IMR-90 (cell line): ENCODE measurements around the gene SKAP1. TPM values are rescaled to one million over a fixed set of nuclear protein-coding genes. Genes with fewer than 3 reads are reported as not detected.

Experiments
- ATAC-seq: fragments of 200-7000 bp; cut with Tn5 transposase; 2 replicates; pipeline ENCODE4 v1.9.1; 2020; ENCODE audit warnings: low read depth, mild to moderate bottlenecking, moderate library complexity
- BruUV-seq: library from RNA; stranded (reverse); fragments of 400-500 nt; replicated peaks from 2 replicates; lab custom pipeline; 2021; lab: Mats Ljungman, UMichigan
- CTCF ChIA-PET: fragments of 300-600 bp; formaldehyde crosslinking; extraction: SDS; loops from one replicate; lab custom pipeline; 2021; ENCODE audit warnings: antibody characterized with exemption; lab: Yijun Ruan, JAX
- POLR2A ChIA-PET: fragments of 300-600 bp; sonication (Branson Sonifier 250); formaldehyde crosslinking; loops from one replicate; lab custom pipeline; 2022; ENCODE audit warnings: antibody characterized with exemption; ENCODE audit not compliant: unreplicated experiment; lab: Charles Lee
- DNase-seq: peaks from one replicate; pipeline ENCODE4 v3.0.0; 2013
- H2AFZ ChIP-seq: replicated peaks from 2 replicates; pipeline ENCODE3; 2013; ENCODE audit warnings: low read length, mild to moderate bottlenecking; ENCODE audit not compliant: poor library complexity
- H2AK5ac ChIP-seq: 2 replicates; pipeline ENCODE4 v1.6.1; 2013; ENCODE audit warnings: low read depth, low read length, inconsistent platforms
- H2AK9ac ChIP-seq: replicated peaks from 2 replicates; pipeline ENCODE3; 2013; ENCODE audit warnings: mild to moderate bottlenecking, low read depth, low read length, moderate library complexity; ENCODE audit not compliant: poor library complexity
- H2BK120ac ChIP-seq: 2 replicates; pipeline ENCODE4 v1.6.1; 2013; ENCODE audit warnings: low read depth, low read length, inconsistent platforms
- H2BK15ac ChIP-seq: 3 replicates; pipeline ENCODE4 v1.6.1; 2013; ENCODE audit warnings: low read depth, low read length, inconsistent platforms
- H2BK20ac ChIP-seq: 2 replicates; pipeline ENCODE4 v1.6.1; 2013; ENCODE audit warnings: low read depth, mild to moderate bottlenecking, inconsistent platforms, low read length, moderate library complexity
- H2BK5ac ChIP-seq: 2 replicates; pipeline ENCODE4 v1.6.1; 2013; ENCODE audit warnings: mild to moderate bottlenecking, low read depth, low read length, inconsistent platforms; ENCODE audit not compliant: poor library complexity, severe bottlenecking
- H3K14ac ChIP-seq: replicated peaks from 2 replicates; pipeline ENCODE4 v1.6.1; 2013; ENCODE audit warnings: low read depth, low read length, inconsistent platforms
- H3K18ac ChIP-seq: 2 replicates; pipeline ENCODE4 v1.6.1; 2013; ENCODE audit warnings: low read depth, low read length, control low read depth
- H3K23ac ChIP-seq: 2 replicates; pipeline ENCODE4 v1.6.1; 2013; ENCODE audit warnings: low read depth, low read length, inconsistent platforms
- H3K27ac ChIP-seq: 2 replicates; pipeline ENCODE4 v1.5.1; 2013; ENCODE audit warnings: mild to moderate bottlenecking, control low read depth, low read length; ENCODE audit not compliant: insufficient read depth
- H3K27me3 ChIP-seq: 2 replicates; pipeline ENCODE4 v1.6.1; 2013; ENCODE audit warnings: low read length; ENCODE audit not compliant: control insufficient read depth, insufficient read depth
- H3K36me3 ChIP-seq: 2 replicates; pipeline ENCODE4 v1.6.1; 2013; ENCODE audit warnings: low read length, mixed read lengths; ENCODE audit not compliant: control insufficient read depth, insufficient read depth
- H3K4ac ChIP-seq: 2 replicates; pipeline ENCODE4 v1.6.1; 2013; ENCODE audit warnings: low read depth, low read length, inconsistent platforms
- H3K4me1 ChIP-seq: 2 replicates; pipeline ENCODE4 v1.6.1; 2013; ENCODE audit warnings: low read length, mixed read lengths; ENCODE audit not compliant: control insufficient read depth, insufficient read depth
- H3K4me2 ChIP-seq: 2 replicates; pipeline ENCODE4 v1.6.1; 2013; ENCODE audit warnings: low read depth, mild to moderate bottlenecking, control low read depth, low read length, moderate library complexity
- H3K4me3 ChIP-seq: 2 replicates; pipeline ENCODE4 v1.5.1; 2013; ENCODE audit warnings: low read depth, mild to moderate bottlenecking, control low read depth, low read length, moderate library complexity; ENCODE audit not compliant: insufficient read depth
- H3K56ac ChIP-seq: 2 replicates; pipeline ENCODE4 v1.6.1; 2013; ENCODE audit warnings: low read length, inconsistent platforms; ENCODE audit not compliant: insufficient read depth; ENCODE audit errors: extremely low read depth
- H3K79me1 ChIP-seq, 2 experiments: 2 replicates each; pipeline ENCODE4 v1.6.1; 2013; ENCODE audit warnings: low read length in 2 of 2, inconsistent platforms in 1 of 2, low read depth in 1 of 2
- H3K9ac ChIP-seq: 2 replicates; pipeline ENCODE4 v1.6.1; 2013; ENCODE audit warnings: low read depth, low read length, control low read depth
- H3K9me1 ChIP-seq: 2 replicates; pipeline ENCODE4 v1.6.1; 2013; ENCODE audit warnings: low read length, inconsistent platforms; ENCODE audit not compliant: insufficient read depth
- H3K9me3 ChIP-seq: 2 replicates; pipeline ENCODE4 v1.6.1; 2013; ENCODE audit warnings: low read length; ENCODE audit not compliant: control insufficient read depth, insufficient read depth
- H4K20me1 ChIP-seq: 2 replicates; pipeline ENCODE4 v1.6.1; 2013; ENCODE audit warnings: low read length, inconsistent platforms; ENCODE audit not compliant: insufficient read depth
- H4K5ac ChIP-seq: 2 replicates; pipeline ENCODE4 v1.6.1; 2013; ENCODE audit warnings: mild to moderate bottlenecking, low read depth, low read length, control low read depth
- H4K8ac ChIP-seq, 2 experiments: 2 replicates each; pipeline ENCODE4 v1.6.1; 2013; ENCODE audit warnings: low read depth in 2 of 2, low read length in 2 of 2, control low read depth in 1 of 2, inconsistent platforms in 1 of 2
- H4K91ac ChIP-seq: 2 replicates; pipeline ENCODE4 v1.6.1; 2013; ENCODE audit warnings: low read depth, low read length, inconsistent platforms; ENCODE audit not compliant: insufficient read depth
- BHLHE40 ChIP-seq: fragments of 150-350 bp; IDR thresholded peaks from 2 replicates; pipeline ENCODE4 v1.6.1; 2016; ENCODE audit warnings: mild to moderate bottlenecking, low read depth, low read length
- CHD1 ChIP-seq: IDR thresholded peaks from 2 replicates; pipeline ENCODE4 v1.6.1; 2012; ENCODE audit warnings: low read depth, low read length, improper control_type of control experiment
- CTCF ChIP-seq: conservative IDR thresholded peaks from 2 replicates; pipeline ENCODE4 v1.5.1; 2012; ENCODE audit warnings: mild to moderate bottlenecking, low read depth, low read length, improper control_type of control experiment
- FOS ChIP-seq: fragments of 150-350 bp; IDR thresholded peaks from 2 replicates; pipeline ENCODE4 v1.6.1; 2016; ENCODE audit warnings: low read depth, low read length
- MAFK ChIP-seq: IDR thresholded peaks from 2 replicates; pipeline ENCODE4 v1.6.1; 2012; ENCODE audit warnings: low read depth, low read length, improper control_type of control experiment
- MAZ ChIP-seq: IDR thresholded peaks from 2 replicates; pipeline ENCODE4 v1.6.1; 2012; ENCODE audit warnings: low read depth, mild to moderate bottlenecking, low read length, improper control_type of control experiment, moderate library complexity, borderline replicate concordance
- NFE2L2 ChIP-seq: fragments of 150-350 bp; IDR thresholded peaks from 2 replicates; pipeline ENCODE4 v1.6.1; 2016; ENCODE audit warnings: low read depth, mild to moderate bottlenecking, low read length
- RAD21 ChIP-seq: IDR thresholded peaks from 2 replicates; pipeline ENCODE4 v1.6.1; 2012; ENCODE audit warnings: low read length, improper control_type of control experiment
- RFX5 ChIP-seq: IDR thresholded peaks from 2 replicates; pipeline ENCODE4 v1.8.0; 2012; ENCODE audit warnings: low read depth, mild to moderate bottlenecking, low read length, moderate library complexity
- WGBS, 2 experiments: methylation state at CpG; one replicate each; pipeline versions ENCODE4 v1.1.5 to v1.1.7; 2013; ENCODE audit warnings: missing lambda C conversion rate in 2 of 2; ENCODE audit not compliant: insufficient read length in 1 of 2; ENCODE audit errors: extremely low coverage in 2 of 2; 5-methylcytosine and 5-hydroxymethylcytosine counted together
- dilution Hi-C: fragments of 300-500 bp; cut with HindIII; formaldehyde crosslinking; loops from one replicate; pipeline ENCODE4 v1.14.3; 2018; ENCODE audit warnings: low sequenced_read_pairs; ENCODE audit not compliant: unreplicated experiment
- in situ Hi-C: fragments of 300-500 bp; cut with MboI; formaldehyde crosslinking; loops from 3 replicates; pipeline ENCODE4 v1.14.3; 2019; ENCODE audit warnings: low sequenced_read_pairs, inconsistent platforms, mixed read lengths
- intact Hi-C: fragments of 100-400 bp; cut with micrococcal nuclease; formaldehyde crosslinking; loops from 2 replicates; pipeline ENCODE4 v1.10.0; 2022
- polyA plus RNA-seq, 3 experiments: library from polyadenylated mRNA; depleted of rRNA; stranded (reverse); fragments of >200 nt; gene quantifications; 2 replicates each; pipeline ENCODE4 v1.2.3, GENCODE V29; 2012; ENCODE audit warnings: low replicate concordance in 1 of 3
- total RNA-seq: library from RNA; depleted of rRNA; stranded (reverse); fragments of >200 nt; gene quantifications from 2 replicates; pipeline ENCODE4 v1.2.3, GENCODE V29; 2012

SKAP1 gene
- total and polyA plus RNA-seq, 2 of the 4 experiments (the other 2 are of a cell fraction) = not detected

- no peak for TF ChIP-seq NFE2L2
- no peak for TF ChIP-seq RAD21
These were observed 269.6 kb downstream of the SKAP1 start (continued) for GRCh38 chr17:48160177-48161081.

- Histone ChIP-seq H2AK5ac (no peak overlapping the region), H3K36me3 (no peaks in the 10 kb centered on the region), H3K18ac (no peak overlapping the region), H3K4me1 (no peaks in the 10 kb centered on the region), H3K9me3 (no peaks in the 10 kb centered on the region), H3K27me3 (peaks cover 47% of the 10 kb centered on the region), H4K5ac (no peak overlapping the region), H3K23ac (no peak overlapping the region), H3K4me3 (no peak overlapping the region), H3K79me1 (no peaks in the 10 kb centered on the region), H3K4ac (no peak overlapping the region), H2AFZ (no peak overlapping the region), H4K20me1 (no peaks in the 10 kb centered on the region; the same call in 1 of the 2 replicates), H4K8ac (no peak overlapping the region), H3K4me2 (no peak overlapping the region), H3K14ac (no peak overlapping the region), H2AK9ac (no peak overlapping the region), H4K91ac (no peak overlapping the region), H2BK15ac (no peak overlapping the region), H2BK20ac (no peak overlapping the region), H3K56ac (no peak overlapping the region), H3K27ac (no peak overlapping the region), H2BK5ac (no peak overlapping the region), H2BK120ac (no peak overlapping the region), H3K9me1 (no peaks in the 10 kb centered on the region), H3K9ac (no peak overlapping the region)
- no TSS peak for BruUV-seq
- no peak for TF ChIP-seq CHD1
- no peak for TF ChIP-seq MAZ
- TF ChIP-seq RFX5 = no peak
- no peak for TF ChIP-seq CTCF
- no peak for TF ChIP-seq BHLHE40
- no peak for TF ChIP-seq MAFK
- no peak for TF ChIP-seq NFE2L2
- no peak for TF ChIP-seq FOS
- intact Hi-C loops = no loop called here
- POLR2A ChIA-PET = no interaction called here
- ATAC-seq (no peak), DNase-seq (no peak)
- in situ Hi-C loops = no loop called here
- CTCF ChIA-PET = interaction anchor here (0.8 kb wide), 1 partner anchor 23 kb away, joined by 3 read pairs; no protein-coding TSS in a partner anchor
- 29% methylated on average over 3 of the region's 4 CpGs; no CpG with 5 or more reads in 1 of the 2 experiments for WGBS, 2 experiments
- dilution Hi-C loops = no loop called here
These were observed 270.8 kb downstream of the SKAP1 start for GRCh38 chr17:48159232-48159631.
